A673 (cell line): Measurements from ENCODE around the gene ATF4. TPM values are rescaled to one million over a fixed set of nuclear protein-coding genes. Genes with fewer than 3 reads are reported as not detected.

ENCODE experiments used
- BruUV-seq: library from RNA; stranded (reverse); fragments of 400-500 nt; replicated peaks from 2 replicates; lab custom pipeline; 2021; lab: Mats Ljungman, UMichigan
- CTCF ChIA-PET: fragments of 300-600 bp; sonication (Branson Sonifier 250); formaldehyde crosslinking; loops from one replicate; lab custom pipeline; 2022; ENCODE audit warnings: antibody characterized with exemption; lab: Charles Lee
- POLR2A ChIA-PET: fragments of 300-600 bp; sonication (Branson Sonifier 250); formaldehyde crosslinking; loops from one replicate; lab custom pipeline; 2022; ENCODE audit warnings: antibody characterized with exemption; ENCODE audit not compliant: low non-redundant PET; lab: Charles Lee
- DNase-seq: peaks from one replicate; pipeline ENCODE4 v3.0.0-alpha.2; 2015; ENCODE audit warnings: low spot score
- H3K27ac ChIP-seq: fragments of 200-600 bp; sonication (generic); 2 replicates; pipeline ENCODE4 v1.5.1; 2016; ENCODE audit warnings: mixed run types, low read depth, mild to moderate bottlenecking, mixed read lengths, antibody characterized with exemption, low read length; ENCODE audit not compliant: poor library complexity, severe bottlenecking
- H3K27me3 ChIP-seq: fragments of 200-600 bp; sonication (generic); replicated peaks from 2 replicates; pipeline ENCODE4 v1.6.1; 2017; ENCODE audit warnings: mixed run types, low read depth, mild to moderate bottlenecking, mixed read lengths, antibody characterized with exemption, low read length; ENCODE audit not compliant: insufficient read depth, poor library complexity
- H3K36me3 ChIP-seq: fragments of 200-600 bp; sonication (generic); 2 replicates; pipeline ENCODE4 v1.6.1; 2016; ENCODE audit warnings: mixed run types, mild to moderate bottlenecking, mixed read lengths, antibody characterized with exemption, low read length; ENCODE audit not compliant: insufficient read depth, poor library complexity, severe bottlenecking
- H3K4me1 ChIP-seq: fragments of 200-600 bp; sonication (generic); 2 replicates; pipeline ENCODE4 v1.6.1; 2017; ENCODE audit warnings: mixed run types, mild to moderate bottlenecking, mixed read lengths, antibody characterized with exemption, low read length; ENCODE audit not compliant: insufficient read depth, poor library complexity, severe bottlenecking
- H3K4me3 ChIP-seq: fragments of 200-600 bp; sonication (generic); 2 replicates; pipeline ENCODE4 v1.5.1; 2016; ENCODE audit warnings: low read depth, mixed run types, mild to moderate bottlenecking, mixed read lengths, low read length; ENCODE audit not compliant: poor library complexity, severe bottlenecking
- H3K9me3 ChIP-seq: fragments of 200-600 bp; sonication (generic); 2 replicates; pipeline ENCODE4 v1.6.1; 2016; ENCODE audit warnings: mixed run types, low read depth, mild to moderate bottlenecking, mixed read lengths, antibody characterized with exemption, low read length; ENCODE audit not compliant: poor library complexity, severe bottlenecking
- EZH2 ChIP-seq: fragments of 200-600 bp; sonication (generic); IDR thresholded peaks from 2 replicates; pipeline ENCODE4 v1.6.1; 2017; ENCODE audit warnings: borderline replicate concordance, low read depth, mild to moderate bottlenecking, mixed read lengths, antibody characterized with exemption, low read length; ENCODE audit not compliant: poor library complexity, severe bottlenecking
- intact Hi-C: fragments of 100-400 bp; cut with micrococcal nuclease; formaldehyde crosslinking; loops from one replicate; pipeline ENCODE4 v1.10.0; 2022; ENCODE audit not compliant: unreplicated experiment
- total RNA-seq: library from RNA; stranded (reverse); gene quantifications from 2 replicates; pipeline ENCODE4 v1.2.3, GENCODE V29; 2021
- TF ChIP-seq, protein P1 (sequence below): fragments of 300-800, 200-600 bp; sonication (generic); conservative IDR thresholded peaks from 2 replicates; pipeline ENCODE4 v1.5.1; 2017; ENCODE audit warnings: low read depth, mild to moderate bottlenecking, antibody characterized with exemption, low read length, moderate library complexity, mixed read lengths

Gene ATF4
- total RNA-seq, 1 experiment from 2014 or later, result 476 TPM

GRCh38 chr22:39535357-39535725, 15.0 kb downstream of the ATF4 start:
- no peaks in the 10 kb centered on the region for H3K9me3 ChIP-seq
- H3K4me3 ChIP-seq, result no peak overlapping the region
- intact Hi-C loops, result loop anchor here (2.0 to 10.0 kb wide), 2 partner anchors 489 to 809 kb away; partner anchors contain the start of gene ADSL
- ChIA-PET CTCF (interaction anchor here (0.6 to 1.6 kb wide), 4 partner anchors 42 to 501 kb away, joined by 3 to 11 read pairs (median 6); no protein-coding TSS in a partner anchor), POLR2A (interaction anchor here (0.6 kb wide), 1 partner anchor 43 kb away, joined by 3 read pairs; no protein-coding TSS in a partner anchor)
- H3K36me3 ChIP-seq, result no peaks in the 10 kb centered on the region
- no peak overlapping the region for H3K27ac ChIP-seq
- no peak for DNase-seq
- TF ChIP-seq EZH2, result no peak
- TF ChIP-seq, protein P1, sequence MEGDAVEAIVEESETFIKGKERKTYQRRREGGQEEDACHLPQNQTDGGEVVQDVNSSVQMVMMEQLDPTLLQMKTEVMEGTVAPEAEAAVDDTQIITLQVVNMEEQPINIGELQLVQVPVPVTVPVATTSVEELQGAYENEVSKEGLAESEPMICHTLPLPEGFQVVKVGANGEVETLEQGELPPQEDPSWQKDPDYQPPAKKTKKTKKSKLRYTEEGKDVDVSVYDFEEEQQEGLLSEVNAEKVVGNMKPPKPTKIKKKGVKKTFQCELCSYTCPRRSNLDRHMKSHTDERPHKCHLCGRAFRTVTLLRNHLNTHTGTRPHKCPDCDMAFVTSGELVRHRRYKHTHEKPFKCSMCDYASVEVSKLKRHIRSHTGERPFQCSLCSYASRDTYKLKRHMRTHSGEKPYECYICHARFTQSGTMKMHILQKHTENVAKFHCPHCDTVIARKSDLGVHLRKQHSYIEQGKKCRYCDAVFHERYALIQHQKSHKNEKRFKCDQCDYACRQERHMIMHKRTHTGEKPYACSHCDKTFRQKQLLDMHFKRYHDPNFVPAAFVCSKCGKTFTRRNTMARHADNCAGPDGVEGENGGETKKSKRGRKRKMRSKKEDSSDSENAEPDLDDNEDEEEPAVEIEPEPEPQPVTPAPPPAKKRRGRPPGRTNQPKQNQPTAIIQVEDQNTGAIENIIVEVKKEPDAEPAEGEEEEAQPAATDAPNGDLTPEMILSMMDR, result no peak
- H3K4me1 ChIP-seq, result peaks cover 24% of the 10 kb centered on the region
- no TSS peak for BruUV-seq
- no peaks in the 10 kb centered on the region for H3K27me3 ChIP-seq

GRCh38 chr22:39535831-39536449, 15.6 kb downstream of the ATF4 start:
- H3K9me3 ChIP-seq, result no peaks in the 10 kb centered on the region
- BruUV-seq, result no TSS peak
- intact Hi-C loops, result loop anchor here (2.0 to 10.0 kb wide), 2 partner anchors 489 to 809 kb away; partner anchors contain the start of gene ADSL
- H3K27me3 ChIP-seq, result no peaks in the 10 kb centered on the region
- ChIA-PET CTCF (no interaction called here), POLR2A (interaction anchor here (0.6 kb wide), 1 partner anchor 42 kb away, joined by 3 read pairs; no protein-coding TSS in a partner anchor)
- H3K4me3 ChIP-seq, result no peak overlapping the region
- no peak for DNase-seq
- TF ChIP-seq, protein P1, result no peak
- no peak for TF ChIP-seq EZH2
- H3K4me1 ChIP-seq, result peaks cover 18% of the 10 kb centered on the region
- no peaks in the 10 kb centered on the region for H3K36me3 ChIP-seq
- no peak overlapping the region for H3K27ac ChIP-seq

- H3K27ac ChIP-seq, result no peak overlapping the region
- POLR2A ChIA-PET, result interaction anchor here (0.6 kb wide), 1 partner anchor 1765 kb away, joined by 7 read pairs; no protein-coding TSS in a partner anchor
- no TSS peak for BruUV-seq
- intact Hi-C loops, result loop anchor here (10.0 kb wide), 1 partner anchor 808 kb away; the partner anchor contains the start of gene ADSL
- no peak for DNase-seq
- H3K4me3 ChIP-seq, result no peak overlapping the region
- no peaks in the 10 kb centered on the region for H3K9me3 ChIP-seq
- TF ChIP-seq, protein P1, result no peak
- no peak for TF ChIP-seq EZH2
- no peaks in the 10 kb centered on the region for H3K27me3 ChIP-seq
- peaks cover 10% of the 10 kb centered on the region for H3K4me1 ChIP-seq
- no peaks in the 10 kb centered on the region for H3K36me3 ChIP-seq
- CTCF ChIA-PET, result interaction anchor here (0.6 kb wide), 1 partner anchor 473 kb away, joined by 4 read pairs; no protein-coding TSS in a partner anchor
These were observed 16.3 kb downstream of the ATF4 start for GRCh38 chr22:39536711-39537110.
